Subcutaneous abdominal adipose tissue (tissue), 5 donors: ENCODE data around the gene PPP1R36.

Experiments
- H3K27ac ChIP-seq: one replicate; pipeline ENCODE4 v1.7.0; 2013; ENCODE audit warnings: low read depth, mild to moderate bottlenecking, inconsistent platforms, low read length, moderate library complexity
- H3K27me3 ChIP-seq, 5 donors: one replicate each; pipeline ENCODE4 v1.7.0; 2013; ENCODE audit warnings: low read length in 5 of 5, inconsistent platforms in 1 of 5; ENCODE audit not compliant: control insufficient read depth in 5 of 5, insufficient read depth in 4 of 5
- H3K36me3 ChIP-seq, 5 donors: one replicate each; pipeline ENCODE4 v1.7.0; 2013; ENCODE audit warnings: low read length in 5 of 5; ENCODE audit not compliant: control insufficient read depth in 5 of 5, insufficient read depth in 5 of 5
- H3K4me1 ChIP-seq, 5 donors: one replicate each; pipeline ENCODE4 v1.7.0; 2013; ENCODE audit warnings: low read length in 5 of 5, mild to moderate bottlenecking in 3 of 5, moderate library complexity in 1 of 5; ENCODE audit not compliant: control insufficient read depth in 5 of 5, insufficient read depth in 5 of 5
- H3K4me3 ChIP-seq, 5 donors: one replicate each; pipeline ENCODE4 v1.7.0; 2013; ENCODE audit warnings: low read length in 5 of 5, low read depth in 1 of 5
- H3K9ac ChIP-seq, 5 donors: one replicate each; pipeline ENCODE4 v1.7.0; 2013; ENCODE audit warnings: low read length in 5 of 5, mild to moderate bottlenecking in 4 of 5, moderate library complexity in 3 of 5
- H3K9me3 ChIP-seq, 5 donors: one replicate each; pipeline ENCODE4 v1.7.0; 2013; ENCODE audit warnings: low read length in 5 of 5; ENCODE audit not compliant: control insufficient read depth in 5 of 5
- donor health status: healthy.
- donor health status: healthy.
- donor health status: healthy.
- donor health status: healthy.
- donor health status: healthy.

The PPP1R36 gene

GRCh38 chr14:64637735-64638473, 88.1 kb downstream of the PPP1R36 start:
- Histone ChIP-seq H3K27me3 (no peaks in the 10 kb centered on the region), H3K4me3 (no peak overlapping the region), H3K36me3 (no peaks in the 10 kb centered on the region), H3K27ac (no peak overlapping the region), H3K9ac (peak overlapping the region in 2 of 5 donors; percentile 2 to 25), H3K4me1 (peaks cover 0 to 27% (median 3%) of the 10 kb centered on the region in 5 donors), H3K9me3 (no peaks in the 10 kb centered on the region)

- H3K27me3 ChIP-seq, result no peaks in the 10 kb centered on the region
- H3K36me3 ChIP-seq, result no peaks in the 10 kb centered on the region
- peaks cover 0 to 27% (median 3%) of the 10 kb centered on the region in 5 donors for H3K4me1 ChIP-seq
- no peak overlapping the region for H3K9ac ChIP-seq
- no peak overlapping the region for H3K4me3 ChIP-seq
- H3K9me3 ChIP-seq, result peaks cover 0 to under 1% (median 0%) of the 10 kb centered on the region in 5 donors
- H3K27ac ChIP-seq, result no peak overlapping the region
Measured at GRCh38 chr14:64638625-64639024, 88.9 kb downstream of the PPP1R36 start.
